Choroid plexus epithelial cell (primary cell): Measurements from ENCODE around the gene TUBA4B.

Experiments
- DNase-seq: peaks from one replicate; pipeline ENCODE4 v3.0.0-alpha.2; 2010; ENCODE audit warnings: low read depth
- H3K4me3 ChIP-seq: 2 replicates; pipeline ENCODE4 v1.5.1; 2011; ENCODE audit warnings: low read depth, mild to moderate bottlenecking, control low read depth, low read length, moderate library complexity
- CTCF ChIP-seq: conservative IDR thresholded peaks from 2 replicates; pipeline ENCODE4 v1.5.1; 2011; ENCODE audit warnings: low read depth, mild to moderate bottlenecking, control low read depth, inconsistent platforms, low read length, moderate library complexity

TUBA4B gene

GRCh38 chr2:219214141-219214540, 38.9 kb upstream of the TUBA4B start:
- H3K4me3 ChIP-seq: no peak overlapping the region
- no peak for TF ChIP-seq CTCF
- no peak for DNase-seq

- no peak overlapping the region for H3K4me3 ChIP-seq
- DNase-seq: no peak
- no peak for TF ChIP-seq CTCF
Measured at GRCh38 chr2:219214786-219215185, 38.3 kb upstream of the TUBA4B start.

- DNase-seq: no peak
- no peak overlapping the region for H3K4me3 ChIP-seq
- TF ChIP-seq CTCF: no peak
Measured at GRCh38 chr2:219215871-219216534, 37.0 kb upstream of the TUBA4B start.

GRCh38 chr2:219216535-219216915, 36.5 kb upstream of the TUBA4B start:
- no peak for TF ChIP-seq CTCF
- no peak for DNase-seq
- H3K4me3 ChIP-seq: no peak overlapping the region

- TF ChIP-seq CTCF: no peak
- peak overlapping the region; percentile 67 for H3K4me3 ChIP-seq
- DNase-seq: peak; percentile 81
Measured at GRCh38 chr2:219218217-219218731, 34.8 kb upstream of the TUBA4B start.

- no peak for TF ChIP-seq CTCF
- H3K4me3 ChIP-seq: peak within 1 kb of the TSS; percentile 67
- peak; percentile 96 for DNase-seq
Measured at GRCh38 chr2:219218732-219219701, 34.0 kb upstream of the TUBA4B start, which contains the start of gene ABCB6. Gene ABCB6 (minus strand): TSS chr2:219218958. CDS start chr2:219218673, 285 bp downstream.
